HEK293 (cell line): Measurements from ENCODE around the gene PLCL2.

Experiments
- CTCF ChIA-PET: fragments of 350-600 bp; formaldehyde crosslinking; extraction: SDS; loops from one replicate; lab custom pipeline; 2021; ENCODE audit warnings: antibody characterized with exemption; lab: Yijun Ruan, JAX
- POLR2A ChIA-PET: fragments of 300-600 bp; formaldehyde crosslinking; extraction: SDS; loops from one replicate; lab custom pipeline; 2020; ENCODE audit warnings: antibody characterized with exemption, inconsistent platforms; lab: Yijun Ruan, JAX
- H3K27ac ChIP-seq: fragments of 200-500 bp; sonication (Bioruptor generic); 2 replicates; pipeline ENCODE4 v1.5.1; 2014; ENCODE audit warnings: low read depth, low read length, control low read depth, inconsistent platforms; ENCODE audit errors: extremely low read depth
- H3K36me3 ChIP-seq, 2 experiments: fragments of 200-500 bp in 1 of 2; sonication (Bioruptor generic) in 1 of 2; 1 replicate in 1 of 2; 2 replicates in 1 of 2; pipeline ENCODE4 v1.5.1; 2014 to 2017; ENCODE audit warnings: inconsistent platforms in 2 of 2, low read length in 2 of 2; ENCODE audit not compliant: control insufficient read depth in 2 of 2, insufficient read depth in 1 of 2
- H3K4me1 ChIP-seq: fragments of 200-500 bp; sonication (Bioruptor generic); 2 replicates; pipeline ENCODE4 v1.5.1; 2014; ENCODE audit warnings: mild to moderate bottlenecking, low read length, inconsistent platforms; ENCODE audit not compliant: control insufficient read depth, insufficient read depth
- H3K4me3 ChIP-seq: 2 replicates; pipeline ENCODE4 v1.5.1; 2011; ENCODE audit warnings: low read depth, mild to moderate bottlenecking, control low read depth, low read length, moderate library complexity
- H3K9me3 ChIP-seq: fragments of 200-500 bp; sonication (Bioruptor generic); 2 replicates; pipeline ENCODE4 v1.5.1; 2014; ENCODE audit warnings: low read depth, low read length, inconsistent platforms; ENCODE audit not compliant: control insufficient read depth, insufficient read depth
- HOXC10 ChIP-seq: sonication (generic); formaldehyde crosslinking; IDR thresholded peaks from 2 replicates; pipeline ENCODE4 v1.8.1; 2023; ENCODE audit warnings: mild to moderate bottlenecking, missing genetic modification reagents
- KLF7 ChIP-seq: fragments of 450-650 bp; formaldehyde crosslinking; IDR thresholded peaks from 2 replicates; pipeline ENCODE4 v1.5.1; 2016; ENCODE audit warnings: missing biosample characterization, missing genetic modification characterization, borderline replicate concordance
- MZF1 ChIP-seq: fragments of 450-650 bp; formaldehyde crosslinking; IDR thresholded peaks from 2 replicates; pipeline ENCODE4 v1.5.1; 2017; ENCODE audit warnings: missing biosample characterization, missing genetic modification characterization, borderline replicate concordance
- REPIN1 ChIP-seq: fragments of 450-650 bp; formaldehyde crosslinking; IDR thresholded peaks from 2 replicates; pipeline ENCODE4 v1.5.1; 2017; ENCODE audit warnings: missing biosample characterization, missing genetic modification characterization, low read depth
- SETDB1 ChIP-seq: IDR thresholded peaks from one replicate; pipeline ENCODE4 v1.6.1; 2017; ENCODE audit warnings: mild to moderate bottlenecking, low read length, moderate library complexity, mixed read lengths; ENCODE audit not compliant: insufficient read length
- ZBTB11 ChIP-seq: fragments of 450-650 bp; formaldehyde crosslinking; conservative IDR thresholded peaks from 2 replicates; pipeline ENCODE4 v1.5.1; 2016; ENCODE audit warnings: low read depth, missing biosample characterization, missing genetic modification characterization
- ZFP69B ChIP-seq: fragments of 450-650 bp; formaldehyde crosslinking; IDR thresholded peaks from 2 replicates; pipeline ENCODE4 v1.5.1; 2016; ENCODE audit warnings: missing biosample characterization, missing genetic modification characterization
- ZNF112 ChIP-seq: fragments of 450-650 bp; formaldehyde crosslinking; IDR thresholded peaks from 2 replicates; pipeline ENCODE4 v1.5.0; 2017; ENCODE audit warnings: missing biosample characterization, missing genetic modification characterization
- ZNF138 ChIP-seq: fragments of 450-650 bp; formaldehyde crosslinking; IDR thresholded peaks from 2 replicates; pipeline ENCODE4 v1.5.1; 2016; ENCODE audit warnings: missing biosample characterization, missing genetic modification characterization, borderline replicate concordance
- ZNF175 ChIP-seq: fragments of 450-650 bp; formaldehyde crosslinking; IDR thresholded peaks from 2 replicates; pipeline ENCODE4 v1.5.1; 2016; ENCODE audit warnings: missing biosample characterization, missing genetic modification characterization
- ZNF18 ChIP-seq: fragments of 450-650 bp; formaldehyde crosslinking; IDR thresholded peaks from 2 replicates; pipeline ENCODE4 v1.5.1; 2016; ENCODE audit warnings: missing biosample characterization, missing genetic modification characterization
- ZNF202 ChIP-seq: fragments of 450-650 bp; formaldehyde crosslinking; IDR thresholded peaks from 2 replicates; pipeline ENCODE4 v1.5.1; 2016; ENCODE audit warnings: missing biosample characterization, missing genetic modification characterization, borderline replicate concordance
- ZNF280D ChIP-seq: fragments of 450-650 bp; formaldehyde crosslinking; IDR thresholded peaks from 2 replicates; pipeline ENCODE4 v1.5.1; 2016; ENCODE audit warnings: missing biosample characterization, missing genetic modification characterization
- ZNF362 ChIP-seq: fragments of 450-650 bp; formaldehyde crosslinking; IDR thresholded peaks from 2 replicates; pipeline ENCODE4 v1.5.1; 2016; ENCODE audit warnings: missing biosample characterization, missing genetic modification characterization
- ZNF416 ChIP-seq: fragments of 450-650 bp; formaldehyde crosslinking; IDR thresholded peaks from 2 replicates; pipeline ENCODE4 v1.5.1; 2016; ENCODE audit warnings: missing biosample characterization, missing genetic modification characterization
- ZNF558 ChIP-seq: fragments of 450-650 bp; formaldehyde crosslinking; IDR thresholded peaks from 2 replicates; pipeline ENCODE4 v1.5.1; 2016; ENCODE audit warnings: missing biosample characterization, missing genetic modification characterization
- ZNF560 ChIP-seq: fragments of 450-650 bp; formaldehyde crosslinking; IDR thresholded peaks from 2 replicates; pipeline ENCODE4 v1.5.1; 2017; ENCODE audit warnings: missing biosample characterization, missing genetic modification characterization, borderline replicate concordance
- ZNF600 ChIP-seq: fragments of 450-650 bp; formaldehyde crosslinking; IDR thresholded peaks from 2 replicates; pipeline ENCODE4 v1.5.1; 2016; ENCODE audit warnings: missing biosample characterization, missing genetic modification characterization
- ZNF610 ChIP-seq: fragments of 450-650 bp; formaldehyde crosslinking; IDR thresholded peaks from 2 replicates; pipeline ENCODE4 v1.5.1; 2016; ENCODE audit warnings: missing biosample characterization, missing genetic modification characterization, borderline replicate concordance
- ZNF621 ChIP-seq: fragments of 450-650 bp; formaldehyde crosslinking; IDR thresholded peaks from 2 replicates; pipeline ENCODE4 v1.5.1; 2017; ENCODE audit warnings: missing biosample characterization, missing genetic modification characterization
- ZNF747 ChIP-seq: fragments of 450-650 bp; formaldehyde crosslinking; IDR thresholded peaks from 2 replicates; pipeline ENCODE4 v1.5.1; 2016; ENCODE audit warnings: missing biosample characterization, missing genetic modification characterization
- ZNF792 ChIP-seq: fragments of 450-650 bp; formaldehyde crosslinking; IDR thresholded peaks from 2 replicates; pipeline ENCODE4 v1.5.1; 2016; ENCODE audit warnings: missing biosample characterization, missing genetic modification characterization

Gene PLCL2

GRCh38 chr3:16839271-16840100 lies 45.3 kb upstream of the PLCL2 start (continued):
- TF ChIP-seq ZNF18 (tag by site-specific recombination): no peak
- TF ChIP-seq HOXC10 (CRISPR knock-in tag): no peak
- TF ChIP-seq ZNF202 (tag by site-specific recombination): no peak

- TF ChIP-seq SETDB1 (no peak), ZNF621 (tag by site-specific recombination) (no peak), ZNF280D (tag by site-specific recombination) (no peak), ZNF362 (tag by site-specific recombination) (no peak), ZNF560 (tag by site-specific recombination) (no peak), MZF1 (tag by site-specific recombination) (no peak), ZNF558 (tag by site-specific recombination) (no peak), ZNF112 (tag by site-specific recombination) (no peak), REPIN1 (tag by site-specific recombination) (no peak)
- Histone ChIP-seq H3K4me1 (no peaks in the 10 kb centered on the region), H3K36me3 (no peaks in the 10 kb centered on the region), H3K9me3 (no peaks in the 10 kb centered on the region), H3K27ac (no peak overlapping the region), H3K4me3 (no peak overlapping the region)
- CTCF ChIA-PET: interaction anchor here (3.8 kb wide), 1 partner anchor 12 kb away, joined by 11 read pairs; no protein-coding TSS in a partner anchor
- POLR2A ChIA-PET: no interaction called here
These were observed 44.7 kb upstream of the PLCL2 start for GRCh38 chr3:16840101-16840424.

GRCh38 chr3:16841041-16841753 lies 43.6 kb upstream of the PLCL2 start:
- Histone ChIP-seq H3K9me3 (no peaks in the 10 kb centered on the region), H3K4me1 (no peaks in the 10 kb centered on the region), H3K4me3 (no peak overlapping the region), H3K36me3 (no peaks in the 10 kb centered on the region), H3K27ac (no peak overlapping the region)
- ChIA-PET CTCF (no interaction called here), POLR2A (no interaction called here)
- TF ChIP-seq ZNF138 (tag by site-specific recombination): no peak
- no peak for TF ChIP-seq ZFP69B
- no peak for TF ChIP-seq ZNF600
- no peak for TF ChIP-seq ZNF175 (tag by site-specific recombination)
- TF ChIP-seq ZNF747 (tag by site-specific recombination): no peak
- no peak for TF ChIP-seq KLF7
- TF ChIP-seq ZNF792 (tag by site-specific recombination): no peak
- TF ChIP-seq ZNF416 (tag by site-specific recombination): no peak
- TF ChIP-seq ZBTB11 (tag by site-specific recombination): no peak
- TF ChIP-seq ZNF610 (tag by site-specific recombination): no peak
